Measurements from ENCODE around the gene ERVK3-1. TPM values are rescaled to one million over a fixed set of nuclear protein-coding genes. Genes with fewer than 3 reads are reported as not detected.
"Not testable (repeated sequence)": the region's sequence is repeated elsewhere in the genome, so short reads cannot be mapped to it uniquely, and the experiment has no call there.

Gene ERVK3-1
- total RNA-seq (2021; ENCODE audit: unreplicated experiment) (28.1 TPM), Bru-seq, nascent RNA (percentile 61 among the genes with signal in this experiment), BruChase-seq, experiment 1, labeled RNA remaining after a 6-hour chase (percentile 67 among the genes with signal in this experiment), BruChase-seq, experiment 2, labeled RNA remaining after a 2-hour chase (percentile 73 among the genes with signal in this experiment)
- 26.7 and 29.6 TPM in 2 replicates for polyA plus RNA-seq (2012)
- long read RNA-seq, transcript ERVK3-1-201 (4 exons, 1,469 nt): major isoform, 24 of 35 reads
- long read RNA-seq, partial matches to known transcripts: 0 of 35 reads
- long read RNA-seq, other reads (novel, unspliced or antisense): 8 of 35 reads

GRCh38 chr19:58305065-58305931 lies at the start of gene ERVK3-1:
ERVK3-1 (plus strand) TSS chr19:58305377; CDS start chr19:58312169, 6,792 bp downstream.
- H3K9ac ChIP-seq (ENCODE audit: low read length): peak within 1 kb of the TSS; percentile 73
- RAD21 ChIA-PET (ENCODE audit: low non-redundant PET in 1 of 2, low total read pairs in 2 of 2, uncharacterized antibody in 2 of 2, unreplicated experiment in 2 of 2): no interaction called here
- DNase-seq (ENCODE audit: low read depth, low spot score): peak; percentile 91
- H3K4me1 ChIP-seq (ENCODE audit: control insufficient read depth in 1 of 2, insufficient read depth in 2 of 2, low read length in 2 of 2): peaks cover 5 to 15% of the 10 kb centered on the region in 2 experiments; a peak in 3 of 4 replicates
- no TSS peak for BruUV-seq (replicated peaks)
- no peak within 1 kb of the TSS for H2AFZ ChIP-seq (ENCODE audit: low read depth, low read length, poor library complexity, severe bottlenecking)
- POLR2A ChIA-PET: interaction anchor here (0.6 to 1.3 kb wide), 3 partner anchors 21 to 57 kb away, joined by 3 to 4 read pairs (median 3); partner anchors contain the start of genes ZNF497 and ZSCAN22
- H3K27me3 ChIP-seq (ENCODE audit: insufficient read depth, low read length): no peaks in the 10 kb centered on the region
- peak within 1 kb of the TSS; percentile 92 to 93 for H3K4me3 ChIP-seq (replicated peaks in 1 of 2; ENCODE audit: low read depth in 1 of 2, low read length in 2 of 2)
- intact Hi-C loops (cut with micrococcal nuclease): loop anchor here (1.0 to 5.0 kb wide), 2 partner anchors 21 to 78 kb away; partner anchors contain the start of genes ZNF544 and ZSCAN22
- no peaks in the 10 kb centered on the region; a peak in 1 of 4 replicates for H3K9me3 ChIP-seq (ENCODE audit: control insufficient read depth in 1 of 2, insufficient read depth in 1 of 2, low read depth in 1 of 2, low read length in 2 of 2)
- H3K36me3 ChIP-seq (ENCODE audit: control insufficient read depth in 1 of 2, insufficient read depth in 2 of 2, low read length in 2 of 2): peaks cover 15 to 37% of the 10 kb centered on the region in 2 experiments
- H3K4me2 ChIP-seq (ENCODE audit: low read length): peak within 1 kb of the TSS; percentile 80
- peaks cover 42% of the 10 kb centered on the region for H3K79me2 ChIP-seq (ENCODE audit: insufficient read depth, low read length)
- no peaks in the 10 kb centered on the region for H4K20me1 ChIP-seq (ENCODE audit: insufficient read depth)
- H3K27ac ChIP-seq (ENCODE audit: low read depth, low read length): peak within 1 kb of the TSS; percentile 74
- ATAC-seq: peak; percentile 99
- CTCF ChIA-PET: no interaction called here
- H3K9me2 ChIP-seq (ENCODE audit: insufficient read depth): no peaks in the 10 kb centered on the region
- peak; percentile 81 for TF ChIP-seq YY1 (IDR thresholded peaks at IDR 0.05; ENCODE audit: extremely low read depth, insufficient replicate concordance, low read depth, low read length)
- TF ChIP-seq ELF1 (IDR thresholded peaks at IDR 0.05; ENCODE audit: borderline replicate concordance, low read depth): peak; percentile 95
- TF ChIP-seq POLR2A (IDR thresholded peaks at IDR 0.05; ENCODE audit: borderline replicate concordance, extremely low read depth, insufficient read depth, insufficient read length): peak; percentile 78
- TF ChIP-seq FOSL1 (IDR thresholded peaks at IDR 0.05; ENCODE audit: low read depth): no peak
- peak; percentile 71 for TF ChIP-seq SP1 (IDR thresholded peaks at IDR 0.05; ENCODE audit: low read depth)
- TF ChIP-seq TCF7L2 (IDR thresholded peaks at IDR 0.05; ENCODE audit: borderline replicate concordance, extremely low read depth, insufficient read depth, insufficient read length): peak; percentile 69
- peak; percentile 86 for TF ChIP-seq POLR2AphosphoS5 (IDR thresholded peaks at IDR 0.05; ENCODE audit: low read depth, low read length)
- TF ChIP-seq CEBPB (IDR thresholded peaks at IDR 0.05; ENCODE audit: low read depth): no peak
- TF ChIP-seq ZBTB33 (IDR thresholded peaks at IDR 0.05; ENCODE audit: extremely low read depth, insufficient replicate concordance, low read length): no peak
- peak; percentile 81 for TF ChIP-seq CBX3 (IDR thresholded peaks at IDR 0.05; ENCODE audit: low read depth)
- peak; percentile 75 for TF ChIP-seq MAX (IDR thresholded peaks at IDR 0.05)
- no peak for TF ChIP-seq EZH2phosphoT487 (IDR thresholded peaks at IDR 0.05; ENCODE audit: borderline replicate concordance)
- no peak for TF ChIP-seq ZNF274 (IDR thresholded peaks at IDR 0.05; ENCODE audit: low read depth, low read length)
- no peak for TF ChIP-seq RAD21 (IDR thresholded peaks at IDR 0.05; ENCODE audit: low read depth)
- TF ChIP-seq EGR1 (IDR thresholded peaks at IDR 0.05; ENCODE audit: low read depth): peak; percentile 57; the same call in 1 of the 2 replicates
- TF ChIP-seq SIN3A (IDR thresholded peaks at IDR 0.05; ENCODE audit: low read depth): peak; percentile 90

GRCh38 chr19:58258259-58258658 lies 46.9 kb upstream of the ERVK3-1 start:
- H3K4me1 ChIP-seq (ENCODE audit: control insufficient read depth in 1 of 2, insufficient read depth in 2 of 2, low read length in 2 of 2); H3K27me3 ChIP-seq (ENCODE audit: insufficient read depth, low read length); H3K79me2 ChIP-seq (ENCODE audit: insufficient read depth, low read length); H3K4me3 ChIP-seq (replicated peaks in 1 of 2; ENCODE audit: low read depth in 1 of 2, low read length in 2 of 2); H3K9ac ChIP-seq (ENCODE audit: low read length); RAD21 ChIA-PET (ENCODE audit: low non-redundant PET in 1 of 2, low total read pairs in 2 of 2, uncharacterized antibody in 2 of 2, unreplicated experiment in 2 of 2); H3K4me2 ChIP-seq (ENCODE audit: low read length); H4K20me1 ChIP-seq (ENCODE audit: insufficient read depth); intact Hi-C loops (cut with micrococcal nuclease); CTCF ChIA-PET; ATAC-seq; H3K9me2 ChIP-seq (ENCODE audit: insufficient read depth); BruUV-seq (replicated peaks); H2AFZ ChIP-seq (ENCODE audit: low read depth, low read length, poor library complexity, severe bottlenecking); DNase-seq (ENCODE audit: low read depth, low spot score); POLR2A ChIA-PET; H3K27ac ChIP-seq (ENCODE audit: low read depth, low read length): not testable (repeated sequence)
- Histone ChIP-seq H3K36me3 (ENCODE audit: control insufficient read depth in 1 of 2, insufficient read depth in 2 of 2, low read length in 2 of 2) (peaks cover 29 to 82% of the 10 kb centered on the region in 2 experiments), H3K9me3 (ENCODE audit: control insufficient read depth in 1 of 2, insufficient read depth in 1 of 2, low read depth in 1 of 2, low read length in 2 of 2) (peaks cover 65 to 86% of the 10 kb centered on the region in 2 experiments; a peak in 3 of 4 replicates)

Measured in HCT116 (cell line).